SHP77 treated with DMSO at 0.1 percent for 48 hours (cell line): ENCODE results near the gene ZDHHC23.

Experiments used
- DNase-seq: peaks from one replicate; lab custom pipeline; 2025; lab: John Stamatoyannopoulos, UW

The ZDHHC23 gene

DNA sequence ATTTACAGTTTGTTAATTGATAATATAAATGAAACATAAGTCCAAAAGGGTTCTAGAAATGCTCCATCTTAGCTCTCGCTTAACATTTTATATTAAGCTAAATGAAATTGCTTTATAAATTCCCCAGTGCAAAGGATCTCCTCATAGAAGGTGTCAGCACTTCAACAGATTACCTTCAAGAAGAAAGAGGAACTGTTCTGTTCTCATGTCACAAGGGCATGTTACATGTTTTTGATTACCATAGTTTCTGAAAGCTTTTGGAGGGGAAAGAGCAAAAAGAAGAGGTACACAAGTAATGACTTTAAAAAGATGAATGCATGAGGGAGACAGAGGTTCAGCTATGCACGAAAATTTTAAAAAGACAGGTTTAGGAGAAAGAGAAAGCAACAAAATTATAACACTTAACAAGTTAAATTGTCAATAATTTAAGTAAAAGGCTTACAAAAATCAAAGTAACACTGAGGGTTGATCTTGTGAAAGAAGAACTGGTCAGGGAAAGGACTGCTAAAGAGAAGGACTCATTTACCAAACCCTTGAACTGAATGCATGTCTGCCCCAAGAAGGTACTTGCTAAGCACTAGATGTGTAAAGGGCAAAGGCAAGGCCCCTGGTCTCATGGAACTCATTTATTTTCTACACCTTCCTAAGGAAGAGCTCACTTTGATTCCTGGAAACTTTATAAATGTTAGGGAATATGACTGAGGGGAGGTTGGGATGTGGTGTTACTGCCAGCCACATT, 63.4 kb downstream of the ZDHHC23 start:
- DNase-seq = no peak
